GM18519 (cell line): ENCODE results near the gene CTAGE9.

Experiments
- ATAC-seq: cut with Tn5 transposase; IDR thresholded peaks from one replicate; pipeline ENCODE4 v1.9.1; 2021; ENCODE audit warnings: mild to moderate bottlenecking, moderate library complexity; ENCODE audit not compliant: unreplicated experiment, low FRiP score

The CTAGE9 gene

GRCh38 chr6:131678442-131678841 lies 32.4 kb downstream of the CTAGE9 start:
- no peak for ATAC-seq

DNA sequence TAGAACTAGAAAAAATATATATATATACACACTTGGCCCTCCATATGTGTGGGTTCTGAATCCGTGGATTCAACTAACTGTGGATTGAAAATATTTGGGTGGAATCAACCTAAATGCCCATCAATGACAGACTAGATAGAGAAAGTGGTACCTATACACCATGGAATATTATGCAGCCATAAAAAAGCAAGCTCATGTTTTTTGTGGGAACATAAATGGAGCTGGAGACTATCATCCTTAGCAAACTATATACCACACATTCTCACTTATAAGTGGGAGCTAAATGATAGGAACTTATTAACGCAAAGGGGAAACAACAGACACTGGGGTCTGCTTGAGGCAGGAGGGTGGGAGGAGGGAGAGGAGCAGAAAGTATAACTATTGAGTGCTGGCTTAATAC lies 37.6 kb downstream of the CTAGE9 start:
- no peak for ATAC-seq

DNA sequence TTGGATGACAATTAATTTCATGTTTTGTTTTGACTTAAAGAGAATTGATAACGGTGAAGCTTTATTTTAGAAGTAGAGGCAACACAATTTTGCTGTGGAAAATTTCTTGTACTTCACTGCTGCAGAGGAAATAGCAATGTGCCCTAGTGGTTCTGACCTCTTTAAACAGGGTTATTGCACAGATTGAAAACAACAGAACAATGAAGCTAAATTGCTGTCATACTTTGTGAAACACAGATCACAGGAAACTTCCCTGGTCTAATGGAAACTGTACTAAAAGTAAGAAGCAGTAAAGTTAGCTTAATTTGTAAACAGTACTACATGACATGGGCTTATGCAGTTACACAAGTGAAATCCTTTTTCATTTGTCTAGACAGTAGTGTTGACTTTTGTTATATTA lies 40.9 kb downstream of the CTAGE9 start:
- ATAC-seq: no peak

GRCh38 chr6:131663578-131664165 lies 47.1 kb downstream of the CTAGE9 start:
- ATAC-seq: no peak

GRCh38 chr6:131660195-131660594 lies 50.6 kb downstream of the CTAGE9 start:
- ATAC-seq: no peak
